Fibroblast of peridontal ligament (primary cell): ENCODE results near the gene CTF1.
"Not testable (repeated sequence)": the region's sequence is repeated elsewhere in the genome, so short reads cannot be mapped to it uniquely, and the experiment has no call there.

Experiments used
- DNase-seq: peaks from one replicate; pipeline ENCODE4 v3.0.0-alpha.2; 2010; ENCODE audit errors: extremely low read depth

The CTF1 gene

GRCh38 chr16:30931068-30931650 lies 34.7 kb downstream of the CTF1 start:
- no peak for DNase-seq

- peak; percentile 40 for DNase-seq
Observed at GRCh38 chr16:30934827-30935557, 38.6 kb downstream of the CTF1 start.

GRCh38 chr16:30937692-30938091 lies 41.3 kb downstream of the CTF1 start:
- no peak for DNase-seq

GRCh38 chr16:30939571-30939970 lies 43.2 kb downstream of the CTF1 start:
- not testable (repeated sequence) for DNase-seq

GRCh38 chr16:30941600-30942425 lies 45.4 kb downstream of the CTF1 start:
- DNase-seq = peak; percentile 50

- DNase-seq = no peak
Observed at GRCh38 chr16:30942426-30942806, 46.0 kb downstream of the CTF1 start.

- no peak for DNase-seq
Observed at GRCh38 chr16:30944352-30944751, 47.9 kb downstream of the CTF1 start.

GRCh38 chr16:30946671-30947540 lies 50.5 kb downstream of the CTF1 start:
- DNase-seq = no peak

- DNase-seq = no peak
Observed at GRCh38 chr16:30947541-30947858, 51.1 kb downstream of the CTF1 start.

GRCh38 chr16:30947859-30948666 lies 51.6 kb downstream of the CTF1 start:
- peak; percentile 99 for DNase-seq

GRCh38 chr16:30948667-30949649 lies 52.5 kb downstream of the CTF1 start, which contains the start of gene ORAI3:
ORAI3 (plus strand) TSS chr16:30949068; CDS start chr16:30949290, 222 bp downstream.
- DNase-seq = peak; percentile 43

GRCh38 chr16:30949650-30950515 lies 53.5 kb downstream of the CTF1 start:
- DNase-seq = peak; percentile 79

- no peak for DNase-seq
Observed at GRCh38 chr16:30950516-30951065, 54.2 kb downstream of the CTF1 start.

GRCh38 chr16:30951193-30951592 lies 54.8 kb downstream of the CTF1 start:
- no peak for DNase-seq

- DNase-seq = peak; percentile 93
Observed at GRCh38 chr16:30951750-30952149, 55.3 kb downstream of the CTF1 start.

GRCh38 chr16:30953111-30953510 lies 56.7 kb downstream of the CTF1 start:
- DNase-seq = no peak
